Cardiac fibroblast (primary cell): Measurements from ENCODE around the gene OTUD7B.

Source experiments
- DNase-seq, 2 donors: peaks; one replicate each; pipeline versions ENCODE4 v3.0.0 to v3.0.0-alpha.2; 2010; ENCODE audit warnings: low read depth in 2 of 2
- H3K4me3 ChIP-seq, 2 donors: replicated peaks in 1 of 2; 1 replicate in 1 of 2; 2 replicates in 1 of 2; pipeline ENCODE4 v1.5.1; 2011; ENCODE audit warnings: low read depth in 2 of 2, low read length in 2 of 2, mild to moderate bottlenecking in 2 of 2, moderate library complexity in 1 of 2
- TF ChIP-seq, protein P1 (sequence below): IDR thresholded peaks from one replicate; pipeline ENCODE4 v1.5.1; 2011; ENCODE audit warnings: low read depth, mild to moderate bottlenecking, low read length, inconsistent platforms

The OTUD7B gene

DNA sequence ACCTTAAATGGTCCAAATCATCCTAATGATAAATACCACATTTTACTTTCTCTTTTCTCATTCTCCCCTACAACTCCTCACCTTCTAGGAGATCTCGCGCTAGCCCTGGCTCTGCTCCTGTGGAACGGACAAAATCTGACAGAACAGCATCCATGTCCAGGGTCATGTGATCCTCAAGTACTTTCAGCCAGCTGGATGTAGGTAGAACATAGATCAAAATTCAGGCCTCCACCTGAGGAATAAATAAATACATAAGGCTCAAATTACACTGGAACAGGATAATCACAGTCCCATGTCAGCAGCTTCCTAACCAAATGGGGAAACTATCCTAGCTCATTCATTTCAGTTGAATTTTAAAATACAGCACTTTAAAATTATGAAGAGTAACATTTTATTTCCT is 33.2 kb downstream of the OTUD7B start:
- TF ChIP-seq, protein P1, sequence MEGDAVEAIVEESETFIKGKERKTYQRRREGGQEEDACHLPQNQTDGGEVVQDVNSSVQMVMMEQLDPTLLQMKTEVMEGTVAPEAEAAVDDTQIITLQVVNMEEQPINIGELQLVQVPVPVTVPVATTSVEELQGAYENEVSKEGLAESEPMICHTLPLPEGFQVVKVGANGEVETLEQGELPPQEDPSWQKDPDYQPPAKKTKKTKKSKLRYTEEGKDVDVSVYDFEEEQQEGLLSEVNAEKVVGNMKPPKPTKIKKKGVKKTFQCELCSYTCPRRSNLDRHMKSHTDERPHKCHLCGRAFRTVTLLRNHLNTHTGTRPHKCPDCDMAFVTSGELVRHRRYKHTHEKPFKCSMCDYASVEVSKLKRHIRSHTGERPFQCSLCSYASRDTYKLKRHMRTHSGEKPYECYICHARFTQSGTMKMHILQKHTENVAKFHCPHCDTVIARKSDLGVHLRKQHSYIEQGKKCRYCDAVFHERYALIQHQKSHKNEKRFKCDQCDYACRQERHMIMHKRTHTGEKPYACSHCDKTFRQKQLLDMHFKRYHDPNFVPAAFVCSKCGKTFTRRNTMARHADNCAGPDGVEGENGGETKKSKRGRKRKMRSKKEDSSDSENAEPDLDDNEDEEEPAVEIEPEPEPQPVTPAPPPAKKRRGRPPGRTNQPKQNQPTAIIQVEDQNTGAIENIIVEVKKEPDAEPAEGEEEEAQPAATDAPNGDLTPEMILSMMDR = no peak
- no peak for DNase-seq
- H3K4me3 ChIP-seq = no peak overlapping the region

DNA sequence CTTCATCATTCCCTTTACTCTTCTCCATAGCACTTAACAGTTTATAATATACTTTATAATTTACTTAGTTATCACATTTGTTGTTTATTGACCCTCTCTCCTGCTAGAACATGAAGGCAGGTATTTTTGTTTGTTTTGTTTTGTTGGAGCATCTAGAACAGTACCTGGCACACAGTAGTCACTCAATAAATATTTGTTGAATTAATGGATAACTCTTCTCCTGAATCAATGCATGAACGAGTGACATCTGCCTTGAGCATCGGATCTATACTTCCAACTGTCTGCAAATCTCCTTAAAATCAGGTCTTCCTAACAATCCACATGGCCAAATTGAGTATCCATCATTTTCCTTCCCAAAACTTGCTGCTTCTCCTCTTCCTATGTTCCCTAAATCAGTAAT is 38.0 kb downstream of the OTUD7B start:
- H3K4me3 ChIP-seq = no peak overlapping the region
- no peak for DNase-seq
- TF ChIP-seq, protein P1 = no peak

DNA sequence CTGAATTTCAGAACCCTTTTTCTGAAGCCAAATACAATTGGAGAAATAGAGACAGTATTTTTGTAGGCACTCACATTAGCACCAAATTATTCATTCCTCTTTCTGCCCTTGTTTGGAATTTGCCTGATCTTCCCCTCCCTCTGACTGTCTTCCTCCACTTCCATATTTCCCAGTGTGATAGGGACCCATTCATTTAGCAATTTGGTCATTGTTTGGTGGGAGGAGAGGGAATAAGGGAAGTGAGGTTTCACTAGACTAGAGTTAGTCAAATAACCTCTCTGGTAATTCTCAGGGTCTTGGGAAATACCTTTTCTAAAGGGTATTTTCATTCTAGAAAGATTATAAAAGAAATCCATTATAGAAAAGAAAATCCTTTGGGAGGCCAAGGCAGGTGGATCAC is 42.9 kb downstream of the OTUD7B start:
- H3K4me3 ChIP-seq = no peak overlapping the region
- TF ChIP-seq, protein P1 = no peak
- DNase-seq = no peak

DNA sequence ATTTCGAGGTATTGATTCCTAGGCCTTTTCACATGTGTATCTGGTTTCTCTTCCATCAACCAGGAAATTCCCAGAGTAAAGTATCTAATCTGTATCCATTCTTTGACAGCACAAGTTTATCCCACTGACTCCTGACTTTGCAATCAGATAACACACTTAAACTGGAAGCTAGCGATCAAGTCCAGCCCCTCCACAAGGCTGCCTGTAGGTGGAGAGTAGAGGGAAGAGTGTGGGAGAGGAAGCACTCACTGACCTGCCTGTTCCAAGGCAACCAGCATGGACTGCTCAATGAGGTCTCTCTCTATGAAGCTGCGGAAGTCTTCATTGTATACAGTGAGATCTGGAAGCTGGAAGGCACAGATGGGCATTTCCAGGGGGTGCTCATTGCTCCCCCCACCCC is 43.5 kb downstream of the OTUD7B start:
- H3K4me3 ChIP-seq = no peak overlapping the region
- DNase-seq = no peak
- TF ChIP-seq, protein P1 = no peak

DNA sequence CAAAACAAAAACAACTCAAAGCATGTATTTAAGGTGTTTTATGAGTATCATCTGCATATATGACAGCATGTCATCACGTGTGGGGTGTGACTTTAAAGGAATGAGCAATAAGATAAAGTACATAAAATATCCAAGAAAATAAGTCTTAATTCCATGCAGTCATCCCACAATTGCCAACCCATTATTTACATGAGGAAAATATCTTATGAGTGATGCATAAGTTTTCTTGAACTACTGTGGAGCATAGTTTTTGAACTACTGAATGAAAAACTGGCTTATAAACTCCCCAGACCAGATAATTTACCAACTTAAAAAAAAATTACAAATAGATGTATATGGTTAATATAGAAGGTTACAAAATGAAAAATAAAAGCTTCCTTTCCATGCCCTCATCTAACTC is 44.1 kb downstream of the OTUD7B start:
- H3K4me3 ChIP-seq = no peak overlapping the region
- TF ChIP-seq, protein P1 = no peak
- no peak for DNase-seq

DNA sequence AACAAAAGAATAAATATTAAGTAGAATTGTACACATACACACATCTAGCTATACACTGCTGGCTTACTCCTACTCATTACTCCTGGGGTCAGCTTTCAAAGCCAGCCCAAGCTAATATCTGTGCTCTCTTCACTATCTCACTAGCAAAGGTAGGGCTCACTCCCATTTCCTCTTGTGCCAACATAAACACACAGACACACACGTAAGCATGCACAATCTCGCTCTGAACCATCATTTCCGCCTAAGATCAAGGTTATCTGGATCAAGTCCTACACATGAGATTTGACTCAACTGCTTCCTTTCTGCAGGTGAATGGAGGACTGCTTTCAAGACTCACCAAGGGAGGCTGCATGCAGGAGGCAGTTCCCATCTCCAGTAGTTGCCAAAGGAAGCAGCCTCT is 45.1 kb downstream of the OTUD7B start:
- TF ChIP-seq, protein P1 = no peak
- DNase-seq = no peak
- H3K4me3 ChIP-seq = no peak overlapping the region

DNA sequence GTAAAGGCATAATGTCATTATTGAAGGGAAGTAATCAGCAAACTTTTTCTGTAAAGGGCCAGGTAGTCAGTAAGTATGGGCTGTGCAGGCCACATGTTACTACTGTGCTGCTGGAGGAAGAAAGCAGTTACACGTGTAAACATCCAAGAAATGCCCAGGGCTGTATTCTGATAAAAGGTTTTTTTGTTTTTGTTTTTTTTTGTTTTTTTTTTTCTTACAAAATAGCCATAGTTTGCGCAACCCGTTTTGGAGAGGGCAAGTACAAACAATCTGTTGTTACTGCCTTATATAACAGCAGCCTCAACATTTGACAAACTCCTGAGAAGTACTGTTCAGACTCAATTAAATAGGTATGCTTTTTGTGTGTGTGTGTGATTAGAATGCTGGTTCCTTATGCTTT is 47.2 kb downstream of the OTUD7B start:
- DNase-seq = peak; percentile 23 to 45

More for the DNA sequence above, 47.2 kb downstream of the OTUD7B start:
- H3K4me3 ChIP-seq = no peak overlapping the region
- TF ChIP-seq, protein P1 = no peak
